Mucosa of stomach (tissue), 1 donor: ENCODE measurements around the gene UCHL5.

ENCODE experiments used
- H3K27me3 ChIP-seq: one replicate; pipeline ENCODE4 v1.7.0; 2013; ENCODE audit warnings: mild to moderate bottlenecking, low read length; ENCODE audit not compliant: control insufficient read depth, insufficient read depth
- H3K36me3 ChIP-seq: one replicate; pipeline ENCODE4 v1.7.0; 2013; ENCODE audit warnings: low read length; ENCODE audit not compliant: control insufficient read depth, insufficient read depth
- H3K4me1 ChIP-seq: one replicate; pipeline ENCODE4 v1.7.0; 2013; ENCODE audit warnings: mild to moderate bottlenecking, low read length; ENCODE audit not compliant: control insufficient read depth, insufficient read depth
- H3K4me3 ChIP-seq: one replicate; pipeline ENCODE4 v1.7.0; 2013; ENCODE audit warnings: low read length
- H3K9ac ChIP-seq: one replicate; pipeline ENCODE4 v1.7.0; 2013; ENCODE audit warnings: mild to moderate bottlenecking, low read length, moderate library complexity
- H3K9me3 ChIP-seq: one replicate; pipeline ENCODE4 v1.7.0; 2013; ENCODE audit warnings: mild to moderate bottlenecking, low read length, moderate library complexity; ENCODE audit not compliant: control insufficient read depth
- donor health status: Pancreatic carcinoma.

Gene UCHL5

DNA sequence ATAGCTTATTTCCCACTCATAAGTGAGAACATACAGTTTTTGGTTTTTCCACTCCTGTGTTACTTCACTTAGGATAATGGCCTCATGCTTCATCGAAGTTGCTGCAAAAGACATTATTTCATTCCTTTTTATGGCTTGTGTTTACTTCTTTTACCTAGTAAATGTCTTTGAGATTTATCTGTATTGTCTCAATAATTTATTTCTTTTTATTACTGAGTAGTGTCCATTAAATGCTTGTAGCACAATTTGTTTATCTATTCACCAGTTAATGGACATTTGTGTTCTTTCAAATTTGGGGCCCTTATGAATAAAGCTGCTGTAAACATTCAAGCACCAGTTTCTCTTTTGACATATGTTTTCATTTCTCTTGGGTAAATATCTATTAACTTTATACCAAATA, 86.0 kb downstream of the UCHL5 start:
- no peak overlapping the region for H3K4me3 ChIP-seq

DNA sequence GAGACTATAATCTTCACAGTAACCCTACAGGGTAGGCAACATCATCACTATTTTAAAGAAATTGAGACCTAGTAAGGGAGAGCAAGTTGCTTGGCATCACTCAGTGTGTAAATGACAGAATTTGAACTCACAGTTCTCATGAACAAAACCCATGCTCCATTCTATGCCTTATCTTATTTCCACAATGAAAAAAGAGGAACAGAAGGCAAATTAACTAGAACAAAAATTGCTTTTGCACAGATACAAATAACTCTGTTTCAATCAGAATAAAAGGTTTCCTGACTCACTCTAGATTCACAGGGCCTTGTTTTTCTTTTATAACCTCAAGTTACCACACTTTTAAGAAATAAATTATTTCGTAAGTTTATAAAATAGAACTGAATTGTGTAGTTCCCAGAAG, 90.1 kb downstream of the UCHL5 start:
- Histone ChIP-seq H3K9ac (no peak overlapping the region), H3K27me3 (no peaks in the 10 kb centered on the region), H3K36me3 (no peaks in the 10 kb centered on the region), H3K4me3 (no peak overlapping the region), H3K4me1 (peaks cover 11% of the 10 kb centered on the region), H3K9me3 (no peaks in the 10 kb centered on the region)

More for the DNA sequence above, 86.0 kb downstream of the UCHL5 start:
- Histone ChIP-seq H3K9me3 (no peaks in the 10 kb centered on the region), H3K36me3 (no peaks in the 10 kb centered on the region), H3K9ac (no peak overlapping the region), H3K27me3 (no peaks in the 10 kb centered on the region), H3K4me1 (peaks cover under 1% of the 10 kb centered on the region)

GRCh38 chr1:192968323-192968722, 90.8 kb downstream of the UCHL5 start:
- peaks cover 11% of the 10 kb centered on the region for H3K4me1 ChIP-seq
- H3K9me3 ChIP-seq = no peaks in the 10 kb centered on the region
- H3K27me3 ChIP-seq = no peaks in the 10 kb centered on the region
- H3K36me3 ChIP-seq = no peaks in the 10 kb centered on the region
- no peak overlapping the region for H3K9ac ChIP-seq
- H3K4me3 ChIP-seq = no peak overlapping the region

GRCh38 chr1:192967901-192968300, 91.3 kb downstream of the UCHL5 start:
- Histone ChIP-seq H3K9ac (no peak overlapping the region), H3K36me3 (no peaks in the 10 kb centered on the region), H3K4me3 (no peak overlapping the region), H3K4me1 (peaks cover 11% of the 10 kb centered on the region), H3K27me3 (no peaks in the 10 kb centered on the region), H3K9me3 (no peaks in the 10 kb centered on the region)

- no peaks in the 10 kb centered on the region for H3K9me3 ChIP-seq
- no peaks in the 10 kb centered on the region for H3K36me3 ChIP-seq
- H3K4me3 ChIP-seq = no peak overlapping the region
- H3K4me1 ChIP-seq = peaks cover 11% of the 10 kb centered on the region
- H3K27me3 ChIP-seq = no peaks in the 10 kb centered on the region
- no peak overlapping the region for H3K9ac ChIP-seq
Observed at GRCh38 chr1:192967211-192967877, 91.8 kb downstream of the UCHL5 start.

- Histone ChIP-seq H3K4me3 (no peak overlapping the region), H3K36me3 (no peaks in the 10 kb centered on the region), H3K9ac (no peak overlapping the region), H3K9me3 (no peaks in the 10 kb centered on the region), H3K4me1 (peaks cover 11% of the 10 kb centered on the region), H3K27me3 (no peaks in the 10 kb centered on the region)
Observed at GRCh38 chr1:192966073-192966472, 93.1 kb downstream of the UCHL5 start.

DNA sequence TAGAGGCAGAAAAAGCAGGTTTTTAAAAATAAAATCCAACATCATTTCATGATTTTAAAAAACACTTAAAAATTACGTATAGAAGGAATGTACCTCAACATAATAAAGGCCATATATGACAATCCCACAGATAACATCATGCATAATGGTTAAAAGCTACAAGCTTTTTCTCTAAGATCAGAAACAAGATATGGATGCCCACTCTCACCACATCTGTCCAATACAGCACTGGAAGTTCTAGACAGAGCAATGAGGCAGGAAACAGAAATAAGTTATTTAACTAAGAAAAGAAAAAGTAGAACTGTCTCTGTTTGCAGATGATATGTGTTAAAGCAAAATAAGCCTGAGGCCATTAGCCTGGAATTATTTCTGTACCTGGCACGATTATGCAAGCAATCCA, 96.3 kb downstream of the UCHL5 start:
- peaks cover 8% of the 10 kb centered on the region for H3K4me1 ChIP-seq
- no peaks in the 10 kb centered on the region for H3K27me3 ChIP-seq
- H3K4me3 ChIP-seq = no peak overlapping the region
- H3K9ac ChIP-seq = no peak overlapping the region
- no peaks in the 10 kb centered on the region for H3K9me3 ChIP-seq
- no peaks in the 10 kb centered on the region for H3K36me3 ChIP-seq
